ENCODE measurements around the gene C12orf60. TPM values are rescaled to one million over a fixed set of nuclear protein-coding genes. Genes with fewer than 3 reads are reported as not detected.
"Not testable (repeated sequence)": the region's sequence is repeated elsewhere in the genome, so short reads cannot be mapped to it uniquely, and the experiment has no call there.

C12orf60 gene
- under 1 TPM; 0.28 to 0.79 (median 0.33) TPM for total RNA-seq
- total RNA-seq (2013) = 1.2 TPM

- no peak for TF ChIP-seq CTCF (IDR thresholded peaks at IDR 0.05)
- Mint-ChIP-seq H3K27ac (no peak within 1 kb of the TSS), H3K9me3 (no peaks in the 10 kb centered on the region), H3K4me3 (no peak within 1 kb of the TSS), H3K4me1 (peaks cover 0 to 15% of the 10 kb centered on the region in 2 donors), H3K36me3 (peaks cover 10% of the 10 kb centered on the region), H3K27me3 (ENCODE audit: low read depth in 2 of 2) (no peaks in the 10 kb centered on the region)
- H3K27me3 ChIP-seq (ENCODE audit: control insufficient read depth, insufficient read depth, low read length) = no peaks in the 10 kb centered on the region
- peak within 1 kb of the TSS; percentile 92 for H3K4me3 ChIP-seq (ENCODE audit: low read length)
- H3K4me1 ChIP-seq (ENCODE audit: control insufficient read depth, insufficient read depth, low read length) = peaks cover 10% of the 10 kb centered on the region
- H3K9me3 ChIP-seq (ENCODE audit: control insufficient read depth, insufficient read depth, low read length) = no peaks in the 10 kb centered on the region
- peak within 1 kb of the TSS; percentile 98 for H3K27ac ChIP-seq (ENCODE audit: low read length)
- H3K36me3 ChIP-seq (ENCODE audit: control insufficient read depth, insufficient read depth, low read length) = peaks cover 19% of the 10 kb centered on the region
- ATAC-seq (peak; percentile 88 to 98 (median 94)), DNase-seq (peak; percentile 79 to 96)
- under 1% methylated on average over 47 of the region's 50 CpGs for WGBS (ENCODE audit: insufficient coverage)
- intact Hi-C loops (cut with micrococcal nuclease) = loop anchor here (1.0 to 10.0 kb wide), 5 partner anchors 29 to 1079 kb away; partner anchors contain the start of genes ARHGDIB and STRAP
These were observed at the start of gene C12orf60, which contains the start of gene WBP11 for GRCh38 chr12:14803011-14803829. Gene C12orf60 (plus strand): TSS chr12:14803670. CDS start chr12:14822936, 19,266 bp downstream. Gene WBP11 (minus strand): TSS chr12:14803478. CDS start chr12:14801383, 2,095 bp downstream.

DNA sequence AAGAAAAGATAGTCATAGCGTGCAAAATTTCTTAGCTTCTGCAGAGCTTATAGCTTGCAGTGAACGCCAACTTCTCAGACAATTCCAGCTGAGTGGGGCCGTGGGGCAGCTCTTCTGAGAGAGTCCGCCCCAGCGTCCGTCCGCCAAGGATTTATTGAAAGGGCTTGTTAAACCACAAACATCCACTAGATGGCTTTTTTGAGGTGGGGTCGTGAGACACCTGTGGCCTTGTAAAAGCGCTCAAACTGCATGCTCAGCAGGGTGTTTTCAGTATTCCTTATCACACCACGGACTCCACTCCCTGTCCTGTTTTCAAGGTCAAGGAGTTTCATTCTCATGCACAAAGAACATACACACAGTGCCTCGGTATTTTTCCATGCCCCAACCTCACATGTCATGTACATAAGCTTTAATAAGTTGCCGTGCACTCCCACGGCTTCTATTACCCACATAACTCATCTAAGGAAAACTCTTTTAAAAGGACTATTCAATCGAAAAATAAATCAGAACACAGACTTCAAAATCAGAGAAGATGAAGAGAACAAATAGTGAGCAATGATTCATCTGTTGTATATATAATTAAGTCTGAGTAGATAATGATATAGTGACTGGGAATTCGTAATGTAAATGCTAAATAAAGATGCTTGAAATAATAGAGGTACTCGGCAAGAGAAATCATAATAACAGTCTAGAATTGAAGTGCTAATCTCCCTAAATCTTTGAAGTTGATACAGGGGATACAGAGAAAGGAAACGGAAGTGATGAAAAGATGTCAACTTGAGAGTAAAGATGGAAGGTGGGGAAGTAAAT is 46.9 kb upstream of the C12orf60 start:
- H3K9me3 ChIP-seq (ENCODE audit: control insufficient read depth, insufficient read depth, low read length) = no peaks in the 10 kb centered on the region
- no peaks in the 10 kb centered on the region for H3K27me3 Mint-ChIP-seq (ENCODE audit: low read depth in 2 of 2)
- TF ChIP-seq CTCF (IDR thresholded peaks at IDR 0.05) = no peak
- H3K27ac ChIP-seq (ENCODE audit: low read length) = no peak overlapping the region
- H3K36me3 Mint-ChIP-seq = peaks cover 2% of the 10 kb centered on the region
- H3K4me1 ChIP-seq (ENCODE audit: control insufficient read depth, insufficient read depth, low read length) = no peaks in the 10 kb centered on the region
- H3K9me3 Mint-ChIP-seq = no peaks in the 10 kb centered on the region
- H3K27ac Mint-ChIP-seq = no peak overlapping the region
- intact Hi-C loops (cut with micrococcal nuclease) = no loop called here
- H3K27me3 ChIP-seq (ENCODE audit: control insufficient read depth, insufficient read depth, low read length) = no peaks in the 10 kb centered on the region
- no peak for ATAC-seq
- peak in 1 of 2 donors; percentile 38 for DNase-seq
- H3K4me3 Mint-ChIP-seq = no peak overlapping the region
- no peaks in the 10 kb centered on the region for H3K36me3 ChIP-seq (ENCODE audit: control insufficient read depth, insufficient read depth, low read length)
- H3K4me3 ChIP-seq (ENCODE audit: low read length) = no peak overlapping the region
- 71% methylated on average over 16 of the region's 17 CpGs for WGBS (ENCODE audit: insufficient coverage)
- peaks cover 6 to 32% of the 10 kb centered on the region in 2 donors for H3K4me1 Mint-ChIP-seq

- H3K36me3 Mint-ChIP-seq; H3K9me3 Mint-ChIP-seq; H3K4me3 Mint-ChIP-seq; H3K27ac ChIP-seq (ENCODE audit: low read length); H3K9me3 ChIP-seq (ENCODE audit: control insufficient read depth, insufficient read depth, low read length); H3K4me1 ChIP-seq (ENCODE audit: control insufficient read depth, insufficient read depth, low read length); ATAC-seq; H3K36me3 ChIP-seq (ENCODE audit: control insufficient read depth, insufficient read depth, low read length); H3K4me3 ChIP-seq (ENCODE audit: low read length); H3K27me3 ChIP-seq (ENCODE audit: control insufficient read depth, insufficient read depth, low read length); intact Hi-C loops (cut with micrococcal nuclease); H3K27me3 Mint-ChIP-seq (ENCODE audit: low read depth in 2 of 2); DNase-seq: not testable (repeated sequence)
- peaks cover 6 to 38% of the 10 kb centered on the region in 2 donors for H3K4me1 Mint-ChIP-seq
- peak overlapping the region in 1 of 2 donors; percentile 39 for H3K27ac Mint-ChIP-seq
- 92% methylated on average over 4 of the region's 6 CpGs for WGBS (ENCODE audit: insufficient coverage)
These were observed 43.7 kb upstream of the C12orf60 start for GRCh38 chr12:14759711-14760280.
